HEK293 (cell line): ENCODE measurements around the gene SPINT2.
A peak's percentile ranks its signal among the peaks of the same experiment; 100 is the strongest.

Source experiments
- AEBP2 ChIP-seq: fragments of 450-650 bp; formaldehyde crosslinking; IDR thresholded peaks from 2 replicates; pipeline ENCODE4 v1.5.1; 2016; ENCODE audit warnings: missing biosample characterization, missing genetic modification characterization, borderline replicate concordance
- BCL11A ChIP-seq: fragments of 450-650 bp; formaldehyde crosslinking; IDR thresholded peaks from 2 replicates; pipeline ENCODE4 v1.5.1; 2016; ENCODE audit warnings: low read depth, missing biosample characterization, missing genetic modification characterization
- CTCF ChIP-seq: fragments of 450-650 bp; formaldehyde crosslinking; IDR thresholded peaks from 2 replicates; pipeline ENCODE4 v1.5.1; 2016; ENCODE audit warnings: missing biosample characterization, missing genetic modification characterization
- KLF17 ChIP-seq: fragments of 450-650 bp; formaldehyde crosslinking; IDR thresholded peaks from 2 replicates; pipeline ENCODE4 v1.5.1; 2016; ENCODE audit warnings: missing biosample characterization, missing genetic modification characterization
- PRDM1 ChIP-seq: fragments of 450-650 bp; formaldehyde crosslinking; IDR thresholded peaks from 2 replicates; pipeline ENCODE4; 2016; ENCODE audit warnings: missing biosample characterization, missing genetic modification characterization
- SP3 ChIP-seq: fragments of 450-650 bp; formaldehyde crosslinking; IDR thresholded peaks from 2 replicates; pipeline ENCODE4 v1.5.1; 2016; ENCODE audit warnings: missing biosample characterization, missing genetic modification characterization
- ZFP3 ChIP-seq: fragments of 450-650 bp; formaldehyde crosslinking; IDR thresholded peaks from 2 replicates; pipeline ENCODE4 v1.5.1; 2016; ENCODE audit warnings: low read depth, missing biosample characterization, missing genetic modification characterization
- ZNF132 ChIP-seq: fragments of 450-650 bp; formaldehyde crosslinking; IDR thresholded peaks from 2 replicates; pipeline ENCODE4 v1.5.1; 2017; ENCODE audit warnings: missing biosample characterization, missing genetic modification characterization, borderline replicate concordance
- ZNF133 ChIP-seq: fragments of 450-650 bp; formaldehyde crosslinking; IDR thresholded peaks from 2 replicates; pipeline ENCODE4 v1.5.1; 2016; ENCODE audit warnings: missing biosample characterization, missing genetic modification characterization
- ZNF146 ChIP-seq: fragments of 450-650 bp; formaldehyde crosslinking; IDR thresholded peaks from 2 replicates; pipeline ENCODE4 v1.5.1; 2016; ENCODE audit warnings: missing biosample characterization, missing genetic modification characterization
- ZNF184 ChIP-seq: fragments of 450-650 bp; IDR thresholded peaks from 2 replicates; pipeline ENCODE4 v1.5.1; 2018; ENCODE audit warnings: missing biosample characterization, mild to moderate bottlenecking, missing genetic modification characterization
- ZNF2 ChIP-seq: fragments of 450-650 bp; formaldehyde crosslinking; IDR thresholded peaks from 2 replicates; pipeline ENCODE4 v1.5.1; 2016; ENCODE audit warnings: missing biosample characterization, missing genetic modification characterization
- ZNF221 ChIP-seq: fragments of 450-650 bp; formaldehyde crosslinking; IDR thresholded peaks from 2 replicates; pipeline ENCODE4 v1.5.1; 2017; ENCODE audit warnings: missing biosample characterization, missing genetic modification characterization, borderline replicate concordance
- ZNF26 ChIP-seq: fragments of 450-650 bp; formaldehyde crosslinking; IDR thresholded peaks from 2 replicates; pipeline ENCODE4 v1.5.1; 2016; ENCODE audit warnings: missing biosample characterization, missing genetic modification characterization
- ZNF266 ChIP-seq: fragments of 450-650 bp; formaldehyde crosslinking; IDR thresholded peaks from 2 replicates; pipeline ENCODE4 v1.5.1; 2016; ENCODE audit warnings: missing biosample characterization, missing genetic modification characterization, low read depth
- ZNF292 ChIP-seq: fragments of 450-650 bp; formaldehyde crosslinking; IDR thresholded peaks from 2 replicates; pipeline ENCODE4 v1.5.1; 2016; ENCODE audit warnings: low read depth, missing biosample characterization, missing genetic modification characterization, borderline replicate concordance
- ZNF311 ChIP-seq: fragments of 450-650 bp; formaldehyde crosslinking; IDR thresholded peaks from 2 replicates; pipeline ENCODE4 v1.5.1; 2017; ENCODE audit warnings: missing biosample characterization, missing genetic modification characterization, borderline replicate concordance
- ZNF341 ChIP-seq: fragments of 450-650 bp; formaldehyde crosslinking; IDR thresholded peaks from 2 replicates; pipeline ENCODE4; 2016; ENCODE audit warnings: low read depth, missing biosample characterization, missing genetic modification characterization
- ZNF362 ChIP-seq: fragments of 450-650 bp; formaldehyde crosslinking; IDR thresholded peaks from 2 replicates; pipeline ENCODE4 v1.5.1; 2016; ENCODE audit warnings: missing biosample characterization, missing genetic modification characterization
- ZNF37A ChIP-seq: fragments of 450-650 bp; IDR thresholded peaks from 2 replicates; pipeline ENCODE4 v1.5.1; 2018; ENCODE audit warnings: missing biosample characterization, missing genetic modification characterization
- ZNF423 ChIP-seq: fragments of 450-650 bp; formaldehyde crosslinking; IDR thresholded peaks from 2 replicates; pipeline ENCODE4 v1.5.1; 2016; ENCODE audit warnings: missing biosample characterization, missing genetic modification characterization
- ZNF426 ChIP-seq: fragments of 450-650 bp; formaldehyde crosslinking; IDR thresholded peaks from 2 replicates; pipeline ENCODE4 v1.5.1; 2017; ENCODE audit warnings: missing biosample characterization, missing genetic modification characterization, mild to moderate bottlenecking, inconsistent platforms, moderate library complexity
- ZNF473 ChIP-seq: fragments of 450-650 bp; formaldehyde crosslinking; IDR thresholded peaks from 2 replicates; pipeline ENCODE4 v1.5.1; 2017; ENCODE audit warnings: missing biosample characterization, missing genetic modification characterization
- ZNF488 ChIP-seq: fragments of 450-650 bp; formaldehyde crosslinking; IDR thresholded peaks from 2 replicates; pipeline ENCODE4 v1.5.1; 2016; ENCODE audit warnings: missing biosample characterization, missing genetic modification characterization
- ZNF510 ChIP-seq: fragments of 450-650 bp; formaldehyde crosslinking; IDR thresholded peaks from 2 replicates; pipeline ENCODE4 v1.5.1; 2018; ENCODE audit warnings: mild to moderate bottlenecking, missing genetic modification characterization, missing biosample characterization; ENCODE audit not compliant: insufficient replicate concordance
- ZNF529 ChIP-seq: fragments of 450-650 bp; formaldehyde crosslinking; IDR thresholded peaks from 2 replicates; pipeline ENCODE4 v1.5.1; 2017; ENCODE audit warnings: missing genetic modification characterization, missing biosample characterization; ENCODE audit not compliant: insufficient replicate concordance
- ZNF558 ChIP-seq: fragments of 450-650 bp; formaldehyde crosslinking; IDR thresholded peaks from 2 replicates; pipeline ENCODE4 v1.5.1; 2016; ENCODE audit warnings: missing biosample characterization, missing genetic modification characterization
- ZNF561 ChIP-seq: fragments of 450-650 bp; IDR thresholded peaks from 2 replicates; pipeline ENCODE4 v1.5.1; 2018; ENCODE audit warnings: missing biosample characterization, missing genetic modification characterization, borderline replicate concordance
- ZNF704 ChIP-seq: fragments of 450-650 bp; formaldehyde crosslinking; IDR thresholded peaks from 2 replicates; pipeline ENCODE4 v1.5.1; 2016; ENCODE audit warnings: missing biosample characterization, missing genetic modification characterization
- ZNF707 ChIP-seq: fragments of 450-650 bp; formaldehyde crosslinking; IDR thresholded peaks from 2 replicates; pipeline ENCODE4 v1.5.1; 2016; ENCODE audit warnings: missing biosample characterization, missing genetic modification characterization
- ZNF768 ChIP-seq: fragments of 450-650 bp; formaldehyde crosslinking; IDR thresholded peaks from 2 replicates; pipeline ENCODE4 v1.5.1; 2018; ENCODE audit warnings: missing biosample characterization, mild to moderate bottlenecking, missing genetic modification characterization
- ZNF777 ChIP-seq: fragments of 450-650 bp; formaldehyde crosslinking; IDR thresholded peaks from 2 replicates; pipeline ENCODE4 v1.5.1; 2017; ENCODE audit warnings: missing biosample characterization, missing genetic modification characterization, borderline replicate concordance

Gene SPINT2

GRCh38 chr19:38229585-38230073 lies 34.7 kb upstream of the SPINT2 start (continued):
- TF ChIP-seq ZNF426 (tag by site-specific recombination), result no peak
- TF ChIP-seq ZNF558 (tag by site-specific recombination), result no peak
- TF ChIP-seq ZNF707 (tag by site-specific recombination), result no peak
- TF ChIP-seq ZNF561 (tag by site-specific recombination), result no peak; the same call in 1 of the 2 replicates
- no peak for TF ChIP-seq ZNF26 (tag by site-specific recombination)
- TF ChIP-seq ZFP3 (tag by site-specific recombination), result no peak
- no peak for TF ChIP-seq ZNF529 (tag by site-specific recombination)
- TF ChIP-seq ZNF311, result no peak
- no peak for TF ChIP-seq ZNF37A (tag by site-specific recombination)
- no peak for TF ChIP-seq ZNF704 (tag by site-specific recombination)
- no peak for TF ChIP-seq KLF17 (tag by site-specific recombination)
- TF ChIP-seq ZNF362 (tag by site-specific recombination), result no peak
- TF ChIP-seq ZNF488, result no peak
- TF ChIP-seq ZNF777 (tag by site-specific recombination), result no peak
- TF ChIP-seq ZNF473, result no peak
- TF ChIP-seq ZNF292 (tag by site-specific recombination), result no peak
- no peak for TF ChIP-seq ZNF221 (tag by site-specific recombination)
- TF ChIP-seq ZNF510 (tag by site-specific recombination), result no peak
- no peak for TF ChIP-seq ZNF133 (tag by site-specific recombination)
- no peak for TF ChIP-seq ZNF184
- no peak for TF ChIP-seq ZNF132 (tag by site-specific recombination)
- no peak for TF ChIP-seq PRDM1 (tag by site-specific recombination)
- TF ChIP-seq ZNF423 (tag by site-specific recombination), result peak; percentile 98
- TF ChIP-seq BCL11A (tag by site-specific recombination), result no peak
- no peak for TF ChIP-seq ZNF146 (tag by site-specific recombination)
- peak; percentile 97 for TF ChIP-seq SP3 (tag by site-specific recombination)
- no peak for TF ChIP-seq ZNF266 (tag by site-specific recombination)
- no peak for TF ChIP-seq AEBP2
- TF ChIP-seq ZNF2 (tag by site-specific recombination), result no peak
- TF ChIP-seq ZNF341, result no peak
- no peak for TF ChIP-seq ZNF768 (tag by site-specific recombination)
- TF ChIP-seq CTCF (tag by site-specific recombination), result peak; percentile 51
